Measurements from ENCODE around the gene PRKCE.

- TF ChIP-seq CTCF (IDR thresholded peaks at IDR 0.05; ENCODE audit: poor library complexity) (no peak), EZH2 (IDR thresholded peaks at IDR 0.05; ENCODE audit: borderline replicate concordance) (no peak), EZH2phosphoT487 (IDR thresholded peaks at IDR 0.05; ENCODE audit: low read depth, severe bottlenecking, unreplicated experiment) (no peak)
Observed at GRCh38 chr2:46007412-46007811, 355.9 kb downstream of the PRKCE start.
